HEK293T (cell line): ENCODE measurements around the gene GPR17.

ENCODE experiments used
- CTCF ChIA-PET: fragments of 350-600 bp; formaldehyde crosslinking; extraction: SDS; loops from one replicate; lab custom pipeline; 2021; ENCODE audit warnings: antibody characterized with exemption, inconsistent platforms; lab: Yijun Ruan, JAX
- POLR2A ChIA-PET: fragments of 350-600 bp; formaldehyde crosslinking; extraction: SDS; loops from one replicate; lab custom pipeline; 2020; ENCODE audit warnings: antibody characterized with exemption, inconsistent platforms; lab: Yijun Ruan, JAX
- DNase-seq: peaks from one replicate; pipeline ENCODE4 v3.0.0; 2012; ENCODE audit warnings: mixed read lengths; ENCODE audit errors: extremely low spot score
- ARNT ChIP-seq: fragments of 450-650 bp; IDR thresholded peaks from 2 replicates; pipeline ENCODE4 v1.6.1; 2017; ENCODE audit warnings: mild to moderate bottlenecking
- BHLHE40 ChIP-seq: fragments of 450-650 bp; IDR thresholded peaks from 2 replicates; pipeline ENCODE4 v1.6.1; 2016; ENCODE audit warnings: mild to moderate bottlenecking, moderate library complexity, borderline replicate concordance
- CTBP1 ChIP-seq: fragments of 450-650 bp; IDR thresholded peaks from 2 replicates; pipeline ENCODE4 v1.6.1; 2016; ENCODE audit warnings: borderline replicate concordance
- ELF4 ChIP-seq: fragments of 450-650 bp; IDR thresholded peaks from 2 replicates; pipeline ENCODE4 v1.6.1; 2017; ENCODE audit warnings: antibody characterized with exemption
- FOXA1 ChIP-seq: fragments of 450-650 bp; IDR thresholded peaks from 2 replicates; pipeline ENCODE4 v1.6.1; 2016; ENCODE audit warnings: mild to moderate bottlenecking
- FOXK2 ChIP-seq: fragments of 450-650 bp; IDR thresholded peaks from 2 replicates; pipeline ENCODE4 v1.6.1; 2016; ENCODE audit warnings: mild to moderate bottlenecking
- FOXM1 ChIP-seq: fragments of 450-650 bp; IDR thresholded peaks from 2 replicates; pipeline ENCODE4 v1.6.1; 2017; ENCODE audit warnings: mild to moderate bottlenecking, borderline replicate concordance
- HDGF ChIP-seq: fragments of 450-650 bp; IDR thresholded peaks from 2 replicates; pipeline ENCODE4 v1.6.1; 2017; ENCODE audit warnings: antibody characterized with exemption, borderline replicate concordance
- L3MBTL2 ChIP-seq: fragments of 450-650 bp; conservative IDR thresholded peaks from 2 replicates; pipeline ENCODE4 v1.6.1; 2016; ENCODE audit warnings: mild to moderate bottlenecking
- LEF1 ChIP-seq: fragments of 450-650 bp; IDR thresholded peaks from 2 replicates; pipeline ENCODE4 v1.6.1; 2017; ENCODE audit warnings: mild to moderate bottlenecking, borderline replicate concordance
- NFRKB ChIP-seq: fragments of 450-650 bp; IDR thresholded peaks from 2 replicates; pipeline ENCODE4 v1.6.1; 2016; ENCODE audit warnings: mild to moderate bottlenecking, moderate library complexity
- SP1 ChIP-seq: fragments of 450-650 bp; IDR thresholded peaks from 2 replicates; pipeline ENCODE4 v1.6.1; 2017
- SUZ12 ChIP-seq: fragments of 450-650 bp; IDR thresholded peaks from 2 replicates; pipeline ENCODE4 v1.6.1; 2016; ENCODE audit warnings: mild to moderate bottlenecking
- TARDBP ChIP-seq: fragments of 450-650 bp; IDR thresholded peaks from 2 replicates; pipeline ENCODE4 v1.6.1; 2016
- ZNF384 ChIP-seq: fragments of 450-650 bp; IDR thresholded peaks from 2 replicates; pipeline ENCODE4 v1.6.1; 2016
- TF ChIP-seq, protein P1 (sequence below): fragments of 450-650 bp; IDR thresholded peaks from 2 replicates; pipeline ENCODE4 v1.6.1; 2016

The GPR17 gene

GRCh38 chr2:127624320-127624755, 21.6 kb upstream of the GPR17 start:
- ChIA-PET CTCF (no interaction called here), POLR2A (no interaction called here)
- TF ChIP-seq HDGF (no peak), NFRKB (no peak), FOXM1 (no peak), L3MBTL2 (no peak), SUZ12 (no peak), TARDBP (no peak), SP1 (no peak), ELF4 (no peak), FOXK2 (no peak), ARNT (no peak)
- TF ChIP-seq, protein P1, sequence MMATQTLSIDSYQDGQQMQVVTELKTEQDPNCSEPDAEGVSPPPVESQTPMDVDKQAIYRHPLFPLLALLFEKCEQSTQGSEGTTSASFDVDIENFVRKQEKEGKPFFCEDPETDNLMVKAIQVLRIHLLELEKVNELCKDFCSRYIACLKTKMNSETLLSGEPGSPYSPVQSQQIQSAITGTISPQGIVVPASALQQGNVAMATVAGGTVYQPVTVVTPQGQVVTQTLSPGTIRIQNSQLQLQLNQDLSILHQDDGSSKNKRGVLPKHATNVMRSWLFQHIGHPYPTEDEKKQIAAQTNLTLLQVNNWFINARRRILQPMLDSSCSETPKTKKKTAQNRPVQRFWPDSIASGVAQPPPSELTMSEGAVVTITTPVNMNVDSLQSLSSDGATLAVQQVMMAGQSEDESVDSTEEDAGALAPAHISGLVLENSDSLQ: no peak
- DNase-seq: no peak

DNA sequence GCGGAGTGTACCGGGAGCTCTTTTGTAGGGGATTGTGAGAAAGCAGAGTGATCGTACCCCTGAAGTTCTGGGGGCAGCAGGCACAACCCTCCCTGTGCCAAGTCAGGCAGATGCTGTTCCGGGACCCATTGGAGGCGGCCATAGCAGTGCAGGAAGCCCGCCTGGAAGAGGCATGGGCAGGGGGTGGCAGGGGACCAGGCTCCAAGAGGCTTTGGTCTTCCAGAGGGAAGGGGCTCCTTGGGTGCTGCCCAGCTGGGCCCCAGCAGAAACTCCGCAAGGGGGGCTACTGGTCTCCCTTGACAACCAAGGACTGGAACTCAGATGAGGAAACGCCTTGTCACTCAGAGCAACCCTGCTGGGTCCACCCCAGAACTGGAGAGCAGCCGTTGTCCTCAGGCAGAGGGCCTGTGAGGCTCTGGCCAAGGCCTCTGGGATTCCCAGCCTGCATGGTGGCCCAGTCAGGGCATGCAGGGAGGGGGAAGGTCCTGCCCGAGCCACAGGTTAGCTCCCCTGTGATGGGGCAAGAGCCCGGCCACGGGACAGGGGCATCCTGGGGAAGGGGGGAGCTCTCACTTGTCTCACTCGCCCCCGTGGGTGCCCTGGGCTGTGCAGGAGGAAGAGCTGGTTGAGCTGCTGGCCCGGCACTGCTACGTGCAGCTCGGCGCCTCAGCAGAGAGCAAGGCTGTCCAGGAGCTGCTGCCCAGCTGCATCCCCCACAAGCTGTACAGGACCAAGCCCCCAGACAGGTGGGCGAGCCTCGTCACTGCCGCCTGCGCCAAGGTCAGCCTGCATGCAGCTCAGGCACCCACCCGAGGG, 21.0 kb upstream of the GPR17 start:
- DNase-seq: no peak
- POLR2A ChIA-PET: no interaction called here
- CTCF ChIA-PET: no interaction called here
- no peak for TF ChIP-seq FOXK2
- TF ChIP-seq ELF4: no peak
- TF ChIP-seq SP1: no peak
- no peak for TF ChIP-seq ZNF384
- no peak for TF ChIP-seq HDGF
- TF ChIP-seq, protein P1: no peak
- no peak for TF ChIP-seq ARNT
- no peak for TF ChIP-seq L3MBTL2
- TF ChIP-seq BHLHE40: no peak
- no peak for TF ChIP-seq NFRKB
- TF ChIP-seq TARDBP: no peak
- TF ChIP-seq SUZ12: no peak
- no peak for TF ChIP-seq FOXM1
- no peak for TF ChIP-seq CTBP1
- TF ChIP-seq FOXA1: no peak
- no peak for TF ChIP-seq LEF1

- no peak for TF ChIP-seq L3MBTL2
- no peak for TF ChIP-seq LEF1
- no peak for TF ChIP-seq FOXK2
- no peak for TF ChIP-seq ZNF384
- no peak for TF ChIP-seq TARDBP
- no peak for TF ChIP-seq FOXM1
- TF ChIP-seq ARNT: no peak
- TF ChIP-seq BHLHE40: no peak
- no peak for TF ChIP-seq HDGF
- TF ChIP-seq ELF4: no peak
- POLR2A ChIA-PET: no interaction called here
- DNase-seq: no peak
- CTCF ChIA-PET: no interaction called here
Observed at GRCh38 chr2:127625572-127625951, 20.4 kb upstream of the GPR17 start.

- ChIA-PET CTCF (no interaction called here), POLR2A (no interaction called here)
- no peak for DNase-seq
- TF ChIP-seq ZNF384 (no peak), SUZ12 (no peak)
Observed at GRCh38 chr2:127626175-127626574, 19.8 kb upstream of the GPR17 start.

- ChIA-PET CTCF (no interaction called here), POLR2A (no interaction called here)
- no peak for DNase-seq
- TF ChIP-seq NFRKB (no peak), ZNF384 (no peak), TARDBP (no peak), ARNT (no peak), L3MBTL2 (no peak), LEF1 (no peak), FOXK2 (no peak), HDGF (no peak), FOXM1 (no peak), BHLHE40 (no peak), SP1 (no peak), ELF4 (no peak), SUZ12 (no peak), CTBP1 (no peak)
- TF ChIP-seq, protein P1: no peak
Observed at GRCh38 chr2:127626917-127627739, 18.8 kb upstream of the GPR17 start.
